OCI-LY1 (cell line): ENCODE data around the gene GLB1L.

Experiments
- H2AFZ ChIP-seq: fragments of 200-600 bp; sonication (generic), shearing (Covaris generic); 2 replicates; pipeline ENCODE4 v1.6.0; 2014; ENCODE audit warnings: antibody characterized with exemption, mild to moderate bottlenecking, low read length
- H3F3A ChIP-seq: fragments of 200-600 bp; sonication (generic), shearing (Covaris generic); 2 replicates; pipeline ENCODE4 v1.6.0; 2014; ENCODE audit warnings: mild to moderate bottlenecking, antibody characterized with exemption, low read length, moderate library complexity; ENCODE audit not compliant: insufficient read depth
- H3K27ac ChIP-seq: fragments of 200-600 bp; sonication (generic); 2 replicates; pipeline ENCODE4 v1.5.1; 2014; ENCODE audit warnings: low read length, mixed run types, mild to moderate bottlenecking, low read depth; ENCODE audit not compliant: poor library complexity, severe bottlenecking
- H3K27me3 ChIP-seq: fragments of 200-600 bp; sonication (generic); 2 replicates; pipeline ENCODE4 v1.6.0; 2014; ENCODE audit warnings: antibody characterized with exemption, mild to moderate bottlenecking, low read length, moderate library complexity; ENCODE audit not compliant: insufficient read depth
- H3K36me3 ChIP-seq: fragments of 200-600 bp; sonication (generic); 2 replicates; pipeline ENCODE4 v1.6.1; 2014; ENCODE audit warnings: mild to moderate bottlenecking, antibody characterized with exemption, low read length, moderate library complexity, mixed read lengths; ENCODE audit not compliant: insufficient read depth
- H3K4me1 ChIP-seq: fragments of 200-600 bp; sonication (generic); 2 replicates; pipeline ENCODE4 v1.5.1; 2014; ENCODE audit warnings: mild to moderate bottlenecking, low read length, moderate library complexity; ENCODE audit not compliant: insufficient read depth, severe bottlenecking
- H3K4me2 ChIP-seq: fragments of 200-600 bp; sonication (generic), shearing (Covaris generic); 2 replicates; pipeline ENCODE4 v1.6.1; 2014; ENCODE audit warnings: low read length
- H3K4me3 ChIP-seq: fragments of 200-600 bp; sonication (generic); 2 replicates; pipeline ENCODE4 v1.5.1; 2014; ENCODE audit warnings: low read length, low read depth, mild to moderate bottlenecking, mixed read lengths; ENCODE audit not compliant: poor library complexity, severe bottlenecking
- H3K79me2 ChIP-seq: fragments of 200-600 bp; shearing (Covaris generic); 2 replicates; pipeline ENCODE4 v1.6.1; 2016; ENCODE audit warnings: mixed run types, low read length, mixed read lengths; ENCODE audit not compliant: insufficient read depth
- H3K9ac ChIP-seq: fragments of 200-600 bp; sonication (generic), shearing (Covaris generic); 2 replicates; pipeline ENCODE4 v1.6.1; 2014; ENCODE audit warnings: mild to moderate bottlenecking, low read length, mixed read lengths
- H3K9me2 ChIP-seq: fragments of 200-600 bp; sonication (generic), shearing (Covaris generic); 2 replicates; pipeline ENCODE4 v1.6.1; 2014; ENCODE audit warnings: low read depth, mild to moderate bottlenecking, low read length, mixed read lengths
- H3K9me3 ChIP-seq: fragments of 200-600 bp; shearing (Covaris generic); 2 replicates; pipeline ENCODE4 v1.6.1; 2014; ENCODE audit warnings: low read length, mixed read lengths
- H4K20me1 ChIP-seq: fragments of 200-600 bp; sonication (generic), shearing (Covaris generic); 2 replicates; pipeline ENCODE4 v1.6.0; 2016; ENCODE audit warnings: mild to moderate bottlenecking, low read length; ENCODE audit not compliant: insufficient read depth
- EZH2 ChIP-seq: fragments of 200-600 bp; sonication (generic), shearing (Covaris generic); IDR thresholded peaks from 2 replicates; pipeline ENCODE4 v1.8.0; 2017; ENCODE audit warnings: borderline replicate concordance, mixed run types, mild to moderate bottlenecking, antibody characterized with exemption, low read length, moderate library complexity, mixed read lengths
- TF ChIP-seq, protein P1 (sequence below): fragments of 200-600 bp; sonication (generic), shearing (Covaris generic); IDR thresholded peaks from 2 replicates; pipeline ENCODE4 v1.5.1; 2017; ENCODE audit warnings: mild to moderate bottlenecking, antibody characterized with exemption, low read length, moderate library complexity, mixed read lengths

GLB1L gene

DNA sequence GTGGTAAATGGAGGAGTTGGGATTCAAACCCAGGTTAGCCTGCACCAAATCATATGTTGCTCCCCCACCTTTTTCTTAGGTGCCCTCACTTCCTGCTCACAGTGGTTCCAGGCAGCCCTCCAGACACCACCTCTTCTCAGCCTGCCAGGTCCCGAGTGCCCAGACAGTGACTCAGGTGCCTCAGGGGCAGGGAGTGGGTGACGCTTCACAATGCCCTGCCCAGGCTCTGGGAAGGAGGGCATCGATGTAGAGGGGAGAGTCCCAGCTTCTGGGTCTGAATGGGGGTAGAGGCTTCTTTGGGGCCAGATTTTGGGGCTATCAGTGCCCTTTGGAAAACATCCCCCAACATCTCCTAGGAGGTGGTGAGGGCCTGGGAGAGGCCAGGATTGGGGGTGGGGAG, 28.7 kb upstream of the GLB1L start:
- TF ChIP-seq, protein P1, sequence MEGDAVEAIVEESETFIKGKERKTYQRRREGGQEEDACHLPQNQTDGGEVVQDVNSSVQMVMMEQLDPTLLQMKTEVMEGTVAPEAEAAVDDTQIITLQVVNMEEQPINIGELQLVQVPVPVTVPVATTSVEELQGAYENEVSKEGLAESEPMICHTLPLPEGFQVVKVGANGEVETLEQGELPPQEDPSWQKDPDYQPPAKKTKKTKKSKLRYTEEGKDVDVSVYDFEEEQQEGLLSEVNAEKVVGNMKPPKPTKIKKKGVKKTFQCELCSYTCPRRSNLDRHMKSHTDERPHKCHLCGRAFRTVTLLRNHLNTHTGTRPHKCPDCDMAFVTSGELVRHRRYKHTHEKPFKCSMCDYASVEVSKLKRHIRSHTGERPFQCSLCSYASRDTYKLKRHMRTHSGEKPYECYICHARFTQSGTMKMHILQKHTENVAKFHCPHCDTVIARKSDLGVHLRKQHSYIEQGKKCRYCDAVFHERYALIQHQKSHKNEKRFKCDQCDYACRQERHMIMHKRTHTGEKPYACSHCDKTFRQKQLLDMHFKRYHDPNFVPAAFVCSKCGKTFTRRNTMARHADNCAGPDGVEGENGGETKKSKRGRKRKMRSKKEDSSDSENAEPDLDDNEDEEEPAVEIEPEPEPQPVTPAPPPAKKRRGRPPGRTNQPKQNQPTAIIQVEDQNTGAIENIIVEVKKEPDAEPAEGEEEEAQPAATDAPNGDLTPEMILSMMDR, result no peak
- no peak for TF ChIP-seq EZH2
- no peaks in the 10 kb centered on the region for H3K9me2 ChIP-seq
- peak overlapping the region; percentile 79 for H3K4me3 ChIP-seq
- peak overlapping the region; percentile 1; the same call in 1 of the 2 replicates for H3K9ac ChIP-seq
- peak overlapping the region; percentile 95; the same call in 1 of the 2 replicates for H3K4me2 ChIP-seq
- H3K4me1 ChIP-seq, result peaks cover 44% of the 10 kb centered on the region
- H4K20me1 ChIP-seq, result no peaks in the 10 kb centered on the region
- H3K27ac ChIP-seq, result peak overlapping the region; percentile 5
- H3K36me3 ChIP-seq, result no peaks in the 10 kb centered on the region
- no peak overlapping the region for H2AFZ ChIP-seq
- no peaks in the 10 kb centered on the region for H3K9me3 ChIP-seq
- no peaks in the 10 kb centered on the region for H3F3A ChIP-seq
- peaks cover 18% of the 10 kb centered on the region for H3K79me2 ChIP-seq
- no peaks in the 10 kb centered on the region for H3K27me3 ChIP-seq

DNA sequence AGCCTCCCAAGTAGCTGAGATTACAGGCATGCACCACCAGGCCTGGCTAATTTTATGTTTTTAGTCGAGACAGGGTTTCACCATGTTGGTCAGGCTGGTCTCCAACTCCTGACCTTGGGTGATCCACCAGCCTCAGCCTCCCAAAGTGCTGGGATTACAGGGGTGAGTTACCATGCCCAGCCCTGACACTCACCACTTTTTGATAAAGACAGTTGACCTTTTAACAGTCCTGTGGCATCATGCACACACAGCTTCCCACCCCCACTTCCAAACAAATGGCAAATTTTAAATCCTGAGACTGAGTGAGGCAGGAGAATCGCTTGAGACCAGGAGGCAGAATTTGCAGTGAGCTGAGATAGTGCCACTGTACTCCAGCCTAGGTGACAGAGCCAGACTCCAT, 27.8 kb upstream of the GLB1L start:
- Histone ChIP-seq H2AFZ (no peak overlapping the region), H3K27me3 (no peaks in the 10 kb centered on the region), H3F3A (no peaks in the 10 kb centered on the region), H3K9me3 (no peaks in the 10 kb centered on the region), H3K36me3 (no peaks in the 10 kb centered on the region), H4K20me1 (no peaks in the 10 kb centered on the region), H3K4me2 (no peak overlapping the region), H3K79me2 (peaks cover 18% of the 10 kb centered on the region), H3K9ac (no peak overlapping the region), H3K27ac (no peak overlapping the region), H3K9me2 (no peaks in the 10 kb centered on the region), H3K4me3 (no peak overlapping the region), H3K4me1 (peaks cover 35% of the 10 kb centered on the region)
- no peak for TF ChIP-seq EZH2
- TF ChIP-seq, protein P1, result no peak

DNA sequence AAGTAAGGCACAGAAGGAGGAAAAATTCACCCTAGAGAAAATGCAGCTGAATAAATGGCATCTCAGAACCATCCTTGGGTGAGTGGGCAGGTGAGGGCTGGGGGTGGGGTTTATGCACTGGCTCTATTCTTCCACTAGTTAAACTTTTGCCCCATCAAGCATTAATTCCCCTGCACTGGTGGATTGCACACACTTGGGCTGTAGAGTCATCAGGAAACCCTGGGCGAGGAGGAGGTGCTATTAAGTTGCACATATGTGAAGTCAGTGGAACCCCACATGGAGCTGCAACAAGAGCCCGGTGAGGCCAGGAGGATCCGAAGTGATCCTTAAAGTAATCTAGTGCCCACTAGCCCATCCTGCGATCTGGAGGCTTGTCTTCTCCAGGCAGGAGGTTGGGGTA, 27.1 kb upstream of the GLB1L start:
- H3K9me3 ChIP-seq, result no peaks in the 10 kb centered on the region
- no peaks in the 10 kb centered on the region for H4K20me1 ChIP-seq
- H3K27ac ChIP-seq, result no peak overlapping the region
- peaks cover 32% of the 10 kb centered on the region for H3K4me1 ChIP-seq
- H3K36me3 ChIP-seq, result no peaks in the 10 kb centered on the region
- no peaks in the 10 kb centered on the region for H3F3A ChIP-seq
- H3K9ac ChIP-seq, result no peak overlapping the region
- no peaks in the 10 kb centered on the region for H3K27me3 ChIP-seq
- peaks cover 15% of the 10 kb centered on the region for H3K79me2 ChIP-seq
- no peak overlapping the region for H2AFZ ChIP-seq
- TF ChIP-seq, protein P1, result no peak
- no peak overlapping the region for H3K4me2 ChIP-seq
- no peak overlapping the region for H3K4me3 ChIP-seq
- no peaks in the 10 kb centered on the region for H3K9me2 ChIP-seq
